HEK293 (cell line): ENCODE data around the gene CEP72.

Experiments used
- CTCF ChIA-PET: fragments of 350-600 bp; formaldehyde crosslinking; extraction: SDS; loops from one replicate; lab custom pipeline; 2021; ENCODE audit warnings: antibody characterized with exemption; lab: Yijun Ruan, JAX
- POLR2A ChIA-PET: fragments of 300-600 bp; formaldehyde crosslinking; extraction: SDS; loops from one replicate; lab custom pipeline; 2020; ENCODE audit warnings: antibody characterized with exemption, inconsistent platforms; lab: Yijun Ruan, JAX
- H3K27ac ChIP-seq: fragments of 200-500 bp; sonication (Bioruptor generic); 2 replicates; pipeline ENCODE4 v1.5.1; 2014; ENCODE audit warnings: low read depth, low read length, control low read depth, inconsistent platforms; ENCODE audit errors: extremely low read depth
- H3K36me3 ChIP-seq, 2 experiments: fragments of 200-500 bp in 1 of 2; sonication (Bioruptor generic) in 1 of 2; 1 replicate in 1 of 2; 2 replicates in 1 of 2; pipeline ENCODE4 v1.5.1; 2014 to 2017; ENCODE audit warnings: inconsistent platforms in 2 of 2, low read length in 2 of 2; ENCODE audit not compliant: control insufficient read depth in 2 of 2, insufficient read depth in 1 of 2
- H3K4me1 ChIP-seq: fragments of 200-500 bp; sonication (Bioruptor generic); 2 replicates; pipeline ENCODE4 v1.5.1; 2014; ENCODE audit warnings: mild to moderate bottlenecking, low read length, inconsistent platforms; ENCODE audit not compliant: control insufficient read depth, insufficient read depth
- H3K4me3 ChIP-seq: 2 replicates; pipeline ENCODE4 v1.5.1; 2011; ENCODE audit warnings: low read depth, mild to moderate bottlenecking, control low read depth, low read length, moderate library complexity
- H3K9me3 ChIP-seq: fragments of 200-500 bp; sonication (Bioruptor generic); 2 replicates; pipeline ENCODE4 v1.5.1; 2014; ENCODE audit warnings: low read depth, low read length, inconsistent platforms; ENCODE audit not compliant: control insufficient read depth, insufficient read depth
- INSM2 ChIP-seq: fragments of 450-650 bp; formaldehyde crosslinking; IDR thresholded peaks from 2 replicates; pipeline ENCODE4 v1.5.1; 2016; ENCODE audit warnings: missing biosample characterization, missing genetic modification characterization
- MZF1 ChIP-seq: fragments of 450-650 bp; formaldehyde crosslinking; IDR thresholded peaks from 2 replicates; pipeline ENCODE4 v1.5.1; 2017; ENCODE audit warnings: missing biosample characterization, missing genetic modification characterization, borderline replicate concordance
- SP2 ChIP-seq: fragments of 450-650 bp; formaldehyde crosslinking; IDR thresholded peaks from 2 replicates; pipeline ENCODE4 v1.5.1; 2016; ENCODE audit warnings: missing biosample characterization, missing genetic modification characterization
- ZBTB10 ChIP-seq: fragments of 450-650 bp; formaldehyde crosslinking; IDR thresholded peaks from 2 replicates; pipeline ENCODE4 v1.5.1; 2016; ENCODE audit warnings: missing biosample characterization, missing genetic modification characterization
- ZBTB11 ChIP-seq: fragments of 450-650 bp; formaldehyde crosslinking; conservative IDR thresholded peaks from 2 replicates; pipeline ENCODE4 v1.5.1; 2016; ENCODE audit warnings: low read depth, missing biosample characterization, missing genetic modification characterization
- ZBTB21 ChIP-seq: fragments of 450-650 bp; formaldehyde crosslinking; IDR thresholded peaks from 2 replicates; pipeline ENCODE4 v1.5.1; 2017; ENCODE audit warnings: missing biosample characterization, missing genetic modification characterization
- ZFHX2 ChIP-seq: fragments of 450-650 bp; formaldehyde crosslinking; conservative IDR thresholded peaks from 2 replicates; pipeline ENCODE4 v1.5.1; 2016; ENCODE audit warnings: missing biosample characterization, missing genetic modification characterization
- ZNF513 ChIP-seq: fragments of 450-650 bp; IDR thresholded peaks from 2 replicates; pipeline ENCODE4 v1.5.1; 2018; ENCODE audit warnings: missing biosample characterization, missing genetic modification characterization
- ZNF571 ChIP-seq: fragments of 450-650 bp; formaldehyde crosslinking; IDR thresholded peaks from 2 replicates; pipeline ENCODE4 v1.5.0; 2017; ENCODE audit warnings: missing biosample characterization, missing genetic modification characterization
- ZNF645 ChIP-seq: fragments of 450-650 bp; formaldehyde crosslinking; IDR thresholded peaks from 2 replicates; pipeline ENCODE4; 2016; ENCODE audit warnings: missing biosample characterization, missing genetic modification characterization
- ZNF670 ChIP-seq: fragments of 450-650 bp; formaldehyde crosslinking; IDR thresholded peaks from 2 replicates; pipeline ENCODE4 v1.5.1; 2016; ENCODE audit warnings: missing biosample characterization, missing genetic modification characterization, low read depth

Gene CEP72

GRCh38 chr5:663436-664342 lies 51.5 kb downstream of the CEP72 start (continued):
- TF ChIP-seq ZBTB11 (tag by site-specific recombination) (no peak), ZNF645 (tag by site-specific recombination) (no peak), ZNF670 (tag by site-specific recombination) (no peak), ZBTB10 (tag by site-specific recombination) (no peak), INSM2 (tag by site-specific recombination) (no peak), MZF1 (tag by site-specific recombination) (no peak), SP2 (tag by site-specific recombination) (no peak), ZNF513 (tag by site-specific recombination) (no peak), ZBTB21 (tag by site-specific recombination) (no peak), ZNF571 (tag by site-specific recombination) (no peak), ZFHX2 (tag by site-specific recombination) (no peak)

- no peaks in the 10 kb centered on the region for H3K4me1 ChIP-seq
- POLR2A ChIA-PET: no interaction called here
- no peak overlapping the region for H3K27ac ChIP-seq
- peaks cover 0 to 85% of the 10 kb centered on the region in 2 experiments; a peak in 1 of 3 replicates for H3K36me3 ChIP-seq
- TF ChIP-seq MZF1 (tag by site-specific recombination): no peak
- no peaks in the 10 kb centered on the region for H3K9me3 ChIP-seq
- CTCF ChIA-PET: interaction anchor here (0.6 kb wide), 1 partner anchor 209 kb away, joined by 3 read pairs; no protein-coding TSS in a partner anchor
- H3K4me3 ChIP-seq: no peak overlapping the region
Observed at GRCh38 chr5:664343-664993, 52.3 kb downstream of the CEP72 start.
